GM12878 (cell line): ENCODE measurements around the gene MPIG6B. TPM values are rescaled to one million over a fixed set of nuclear protein-coding genes. Genes with fewer than 3 reads are reported as not detected.

Experiments
- CHD2 ChIP-seq: IDR thresholded peaks from 2 replicates; pipeline ENCODE4 v1.6.1; 2011; ENCODE audit warnings: low read depth, low read length, improper control_type of control experiment, borderline replicate concordance
- EED ChIP-seq: sonication (generic); IDR thresholded peaks from 2 replicates; pipeline ENCODE4 v1.6.1; 2016; ENCODE audit warnings: antibody characterized with exemption, low read depth
- EP300 ChIP-seq, 2 experiments: fragments of 150-350 bp in 1 of 2; IDR thresholded peaks; 2 replicates each; pipeline ENCODE4 v1.6.1; 2011 to 2012; ENCODE audit warnings: low read depth in 2 of 2, low read length in 2 of 2, borderline replicate concordance in 1 of 2, improper control_type of control experiment in 1 of 2, inconsistent platforms in 1 of 2; ENCODE audit not compliant: control insufficient read depth in 1 of 2
- ETV6 ChIP-seq, 2 experiments: fragments of 450-650 bp in 1 of 2; IDR thresholded peaks in 1 of 2; conservative IDR thresholded peaks in 1 of 2; 2 replicates each; pipeline ENCODE4 v1.6.1; 2014; ENCODE audit warnings: antibody characterized with exemption in 1 of 2, borderline replicate concordance in 1 of 2, low read depth in 1 of 2, mild to moderate bottlenecking in 1 of 2, moderate library complexity in 1 of 2
- HDAC2 ChIP-seq: fragments of 200-600 bp; sonication (generic); IDR thresholded peaks from 2 replicates; pipeline ENCODE4 v1.6.1; 2017
- HDGF ChIP-seq: fragments of 450-650 bp; IDR thresholded peaks from 2 replicates; pipeline ENCODE4 v1.6.1; 2016; ENCODE audit warnings: antibody characterized with exemption
- MEF2A ChIP-seq: IDR thresholded peaks from 2 replicates; pipeline ENCODE4 v1.6.1; 2011; ENCODE audit warnings: low read depth, mild to moderate bottlenecking, low read length, moderate library complexity; ENCODE audit not compliant: insufficient read depth
- PAX8 ChIP-seq: fragments of 450-650 bp; IDR thresholded peaks from 2 replicates; pipeline ENCODE4 v1.6.1; 2017; ENCODE audit warnings: mild to moderate bottlenecking, moderate library complexity
- POLR2AphosphoS2 ChIP-seq: IDR thresholded peaks from 2 replicates; pipeline ENCODE4 v1.6.1; 2011; ENCODE audit warnings: low read depth, mild to moderate bottlenecking, low read length, improper control_type of control experiment, moderate library complexity
- SMAD5 ChIP-seq: IDR thresholded peaks from 2 replicates; pipeline ENCODE4 v1.6.1; 2016; ENCODE audit warnings: antibody characterized with exemption, low read depth
- SRF ChIP-seq, 2 experiments: IDR thresholded peaks; 2 replicates each; pipeline ENCODE4 v1.6.1; 2011; ENCODE audit warnings: low read depth in 2 of 2, low read length in 2 of 2, mild to moderate bottlenecking in 1 of 2, moderate library complexity in 1 of 2
- TCF3 ChIP-seq: IDR thresholded peaks from 2 replicates; pipeline ENCODE4 v1.6.1; 2012; ENCODE audit warnings: low read depth, mild to moderate bottlenecking, low read length, borderline replicate concordance; ENCODE audit not compliant: insufficient read depth
- ZBTB11 ChIP-seq: fragments of 450-650 bp; formaldehyde crosslinking; IDR thresholded peaks from 2 replicates; pipeline ENCODE4 v1.5.0; 2022; ENCODE audit warnings: mild to moderate bottlenecking, missing genetic modification characterization
- ZNF217 ChIP-seq: fragments of 450-650 bp; IDR thresholded peaks from 2 replicates; pipeline ENCODE4 v1.6.1; 2017; ENCODE audit warnings: antibody characterized with exemption, mild to moderate bottlenecking
- polyA plus RNA-seq, 11 experiments: library from polyadenylated mRNA; depleted of rRNA in 4 of 11; unstranded in 6 of 11; stranded (reverse) in 5 of 11; fragments of >200 nt; fragmentation: Nextera tagmentation in 4 of 11; fragmentation: Illumina TruSeq in 1 of 11; extraction: Ambion mirVana in 4 of 11; extraction: Trizol in 1 of 11; gene quantifications; 1 replicate in 1 of 11; 2 replicates in 10 of 11; pipeline versions ENCODE4 v1.2.1 to v1.2.3, GENCODE V29; 2011 to 2016; ENCODE audit warnings: inconsistent platforms in 2 of 11, missing spikeins in 2 of 11, low read depth in 1 of 11
- total RNA-seq, 4 experiments: library from RNA; depleted of rRNA in 3 of 4; stranded (reverse); fragments of >200 nt in 3 of 4; fragmentation: Illumina TruSeq in 1 of 4; extraction: Trizol in 1 of 4; gene quantifications; 2 replicates each; pipeline versions ENCODE4 v1.2.1 to v1.2.3, GENCODE V29; 2013 to 2021
- TF ChIP-seq, protein P1 (sequence below): fragments of 450-650 bp; IDR thresholded peaks from 2 replicates; pipeline ENCODE4 v1.6.1; 2017; ENCODE audit warnings: mild to moderate bottlenecking, moderate library complexity
- TF ChIP-seq, protein P2 (sequence below): fragments of 450-650 bp; IDR thresholded peaks from 2 replicates; pipeline ENCODE4 v1.6.1; 2014; ENCODE audit warnings: mild to moderate bottlenecking
- TF ChIP-seq, protein P3 (sequence below): fragments of 150-350 bp; IDR thresholded peaks from 2 replicates; pipeline ENCODE4 v1.6.1; 2014; ENCODE audit warnings: mild to moderate bottlenecking, low read depth, low read length

Gene MPIG6B
- total and polyA plus RNA-seq, 10 of the 15 experiments (the other 5 are each of a cell fraction or from before 2014, with no cell fraction given), result not detected

- TF ChIP-seq ZBTB11 (CRISPR knock-in tag), result no peak
- no peak for TF ChIP-seq HDAC2
- TF ChIP-seq, protein P1, sequence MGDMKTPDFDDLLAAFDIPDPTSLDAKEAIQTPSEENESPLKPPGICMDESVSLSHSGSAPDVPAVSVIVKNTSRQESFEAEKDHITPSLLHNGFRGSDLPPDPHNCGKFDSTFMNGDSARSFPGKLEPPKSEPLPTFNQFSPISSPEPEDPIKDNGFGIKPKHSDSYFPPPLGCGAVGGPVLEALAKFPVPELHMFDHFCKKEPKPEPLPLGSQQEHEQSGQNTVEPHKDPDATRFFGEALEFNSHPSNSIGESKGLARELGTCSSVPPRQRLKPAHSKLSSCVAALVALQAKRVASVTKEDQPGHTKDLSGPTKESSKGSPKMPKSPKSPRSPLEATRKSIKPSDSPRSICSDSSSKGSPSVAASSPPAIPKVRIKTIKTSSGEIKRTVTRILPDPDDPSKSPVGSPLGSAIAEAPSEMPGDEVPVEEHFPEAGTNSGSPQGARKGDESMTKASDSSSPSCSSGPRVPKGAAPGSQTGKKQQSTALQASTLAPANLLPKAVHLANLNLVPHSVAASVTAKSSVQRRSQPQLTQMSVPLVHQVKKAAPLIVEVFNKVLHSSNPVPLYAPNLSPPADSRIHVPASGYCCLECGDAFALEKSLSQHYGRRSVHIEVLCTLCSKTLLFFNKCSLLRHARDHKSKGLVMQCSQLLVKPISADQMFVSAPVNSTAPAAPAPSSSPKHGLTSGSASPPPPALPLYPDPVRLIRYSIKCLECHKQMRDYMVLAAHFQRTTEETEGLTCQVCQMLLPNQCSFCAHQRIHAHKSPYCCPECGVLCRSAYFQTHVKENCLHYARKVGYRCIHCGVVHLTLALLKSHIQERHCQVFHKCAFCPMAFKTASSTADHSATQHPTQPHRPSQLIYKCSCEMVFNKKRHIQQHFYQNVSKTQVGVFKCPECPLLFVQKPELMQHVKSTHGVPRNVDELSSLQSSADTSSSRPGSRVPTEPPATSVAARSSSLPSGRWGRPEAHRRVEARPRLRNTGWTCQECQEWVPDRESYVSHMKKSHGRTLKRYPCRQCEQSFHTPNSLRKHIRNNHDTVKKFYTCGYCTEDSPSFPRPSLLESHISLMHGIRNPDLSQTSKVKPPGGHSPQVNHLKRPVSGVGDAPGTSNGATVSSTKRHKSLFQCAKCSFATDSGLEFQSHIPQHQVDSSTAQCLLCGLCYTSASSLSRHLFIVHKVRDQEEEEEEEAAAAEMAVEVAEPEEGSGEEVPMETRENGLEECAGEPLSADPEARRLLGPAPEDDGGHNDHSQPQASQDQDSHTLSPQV, result no peak
- TF ChIP-seq HDGF, result peak; percentile 16; the same call in 1 of the 2 replicates
- no peak for TF ChIP-seq PAX8
- no peak for TF ChIP-seq SRF (IDR thresholded peaks at IDR 0.05; ENCODE audit: low read depth in 2 of 2, low read length in 2 of 2)
- TF ChIP-seq, protein P2, sequence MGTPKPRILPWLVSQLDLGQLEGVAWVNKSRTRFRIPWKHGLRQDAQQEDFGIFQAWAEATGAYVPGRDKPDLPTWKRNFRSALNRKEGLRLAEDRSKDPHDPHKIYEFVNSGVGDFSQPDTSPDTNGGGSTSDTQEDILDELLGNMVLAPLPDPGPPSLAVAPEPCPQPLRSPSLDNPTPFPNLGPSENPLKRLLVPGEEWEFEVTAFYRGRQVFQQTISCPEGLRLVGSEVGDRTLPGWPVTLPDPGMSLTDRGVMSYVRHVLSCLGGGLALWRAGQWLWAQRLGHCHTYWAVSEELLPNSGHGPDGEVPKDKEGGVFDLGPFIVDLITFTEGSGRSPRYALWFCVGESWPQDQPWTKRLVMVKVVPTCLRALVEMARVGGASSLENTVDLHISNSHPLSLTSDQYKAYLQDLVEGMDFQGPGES, result no peak
- TF ChIP-seq, protein P3, sequence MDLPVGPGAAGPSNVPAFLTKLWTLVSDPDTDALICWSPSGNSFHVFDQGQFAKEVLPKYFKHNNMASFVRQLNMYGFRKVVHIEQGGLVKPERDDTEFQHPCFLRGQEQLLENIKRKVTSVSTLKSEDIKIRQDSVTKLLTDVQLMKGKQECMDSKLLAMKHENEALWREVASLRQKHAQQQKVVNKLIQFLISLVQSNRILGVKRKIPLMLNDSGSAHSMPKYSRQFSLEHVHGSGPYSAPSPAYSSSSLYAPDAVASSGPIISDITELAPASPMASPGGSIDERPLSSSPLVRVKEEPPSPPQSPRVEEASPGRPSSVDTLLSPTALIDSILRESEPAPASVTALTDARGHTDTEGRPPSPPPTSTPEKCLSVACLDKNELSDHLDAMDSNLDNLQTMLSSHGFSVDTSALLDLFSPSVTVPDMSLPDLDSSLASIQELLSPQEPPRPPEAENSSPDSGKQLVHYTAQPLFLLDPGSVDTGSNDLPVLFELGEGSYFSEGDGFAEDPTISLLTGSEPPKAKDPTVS, result no peak
- TF ChIP-seq EED, result peak; percentile 99
- peak; percentile 37; the same call in 1 of the 2 replicates for TF ChIP-seq CHD2
- no peak; the same call in 1 of the 2 replicates for TF ChIP-seq SMAD5
- peak in 1 of 2 experiments; percentile 94; a peak in 2 of 4 replicates for TF ChIP-seq ETV6 (conservative IDR thresholded peaks at IDR 0.05 in 1 of 2, IDR thresholded peaks at IDR 0.05 in 1 of 2; ENCODE audit: borderline replicate concordance in 1 of 2, low read depth in 1 of 2)
- TF ChIP-seq TCF3, result no peak
- 0 out of 2 replicates have a peak, but pooled peaks have one; percentile 40 for TF ChIP-seq MEF2A
- TF ChIP-seq EP300 (IDR thresholded peaks at IDR 0.05; ENCODE audit: borderline replicate concordance in 1 of 2, control insufficient read depth in 1 of 2, low read depth in 2 of 2, low read length in 2 of 2), result peak; percentile 61 to 73; a peak in 3 of 4 replicates
- TF ChIP-seq ZNF217, result no peak
- 0 out of 2 replicates have a peak, but pooled peaks have one; percentile 58 for TF ChIP-seq POLR2AphosphoS2
Measured at GRCh38 chr6:31737991-31738979, 15.1 kb downstream of the MPIG6B start (continued).
